ENCODE data around the gene SPACA7.
"Not testable (repeated sequence)": the region's sequence is repeated elsewhere in the genome, so short reads cannot be mapped to it uniquely, and the experiment has no call there.

Gene SPACA7

GRCh38 chr13:112351825-112352224, 24.3 kb upstream of the SPACA7 start:
- no peak for DNase-seq

GRCh38 chr13:112353856-112354255, 22.3 kb upstream of the SPACA7 start:
- no peak for DNase-seq

GRCh38 chr13:112354330-112355273, 21.6 kb upstream of the SPACA7 start:
- no peak for DNase-seq

DNA sequence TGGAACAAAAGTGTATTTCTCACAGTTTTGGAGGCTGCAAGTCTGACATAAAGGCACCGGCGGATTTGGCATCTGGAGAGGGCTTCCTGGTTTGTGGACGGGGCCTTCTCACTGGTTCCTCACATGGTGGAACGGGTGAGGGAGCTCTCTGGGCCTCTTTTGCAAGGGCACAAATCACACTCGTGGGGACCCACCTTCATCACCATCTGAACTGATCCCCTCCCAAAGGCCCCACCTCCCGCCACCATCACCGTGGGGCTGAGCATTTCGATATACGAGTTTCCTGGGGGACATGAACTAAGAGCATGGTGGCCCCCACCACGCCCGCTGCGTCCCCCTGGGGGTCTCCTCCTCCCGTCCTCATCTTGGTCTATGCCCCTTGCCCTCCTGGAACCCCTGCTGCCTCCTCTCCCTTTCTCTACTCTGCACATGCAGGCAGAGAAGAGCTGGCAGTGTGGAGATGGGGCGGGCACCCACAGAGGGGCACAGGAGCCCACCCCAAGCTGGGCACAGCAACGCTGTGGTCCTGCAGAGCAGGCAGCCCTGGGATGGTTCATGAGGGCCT, 20.8 kb upstream of the SPACA7 start:
- no peak for DNase-seq

GRCh38 chr13:112356190-112356589, 20.0 kb upstream of the SPACA7 start:
- DNase-seq = no peak

GRCh38 chr13:112358156-112358555, 18.0 kb upstream of the SPACA7 start:
- DNase-seq = no peak

DNA sequence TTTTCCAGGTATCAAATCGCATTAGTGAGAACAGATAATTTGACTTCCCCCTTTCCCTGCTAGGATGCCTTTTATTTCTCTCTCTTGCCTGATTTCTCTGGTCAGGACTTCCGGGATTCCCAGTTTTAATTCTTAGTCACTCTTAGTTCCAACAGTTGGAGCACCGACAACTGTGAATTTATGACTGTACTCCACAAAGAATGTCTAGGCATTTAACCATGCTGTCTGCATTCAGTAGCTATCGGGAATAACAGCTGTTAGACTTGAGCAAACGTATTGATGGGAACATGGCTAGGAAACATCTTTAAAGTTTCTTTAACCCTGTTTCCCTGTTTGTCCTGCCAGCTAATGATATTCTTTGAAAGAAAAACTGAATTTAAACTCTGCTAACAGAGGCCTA, 14.1 kb upstream of the SPACA7 start:
- DNase-seq = no peak

- DNase-seq = no peak
These were observed 12.2 kb upstream of the SPACA7 start for GRCh38 chr13:112363867-112364528.

DNA sequence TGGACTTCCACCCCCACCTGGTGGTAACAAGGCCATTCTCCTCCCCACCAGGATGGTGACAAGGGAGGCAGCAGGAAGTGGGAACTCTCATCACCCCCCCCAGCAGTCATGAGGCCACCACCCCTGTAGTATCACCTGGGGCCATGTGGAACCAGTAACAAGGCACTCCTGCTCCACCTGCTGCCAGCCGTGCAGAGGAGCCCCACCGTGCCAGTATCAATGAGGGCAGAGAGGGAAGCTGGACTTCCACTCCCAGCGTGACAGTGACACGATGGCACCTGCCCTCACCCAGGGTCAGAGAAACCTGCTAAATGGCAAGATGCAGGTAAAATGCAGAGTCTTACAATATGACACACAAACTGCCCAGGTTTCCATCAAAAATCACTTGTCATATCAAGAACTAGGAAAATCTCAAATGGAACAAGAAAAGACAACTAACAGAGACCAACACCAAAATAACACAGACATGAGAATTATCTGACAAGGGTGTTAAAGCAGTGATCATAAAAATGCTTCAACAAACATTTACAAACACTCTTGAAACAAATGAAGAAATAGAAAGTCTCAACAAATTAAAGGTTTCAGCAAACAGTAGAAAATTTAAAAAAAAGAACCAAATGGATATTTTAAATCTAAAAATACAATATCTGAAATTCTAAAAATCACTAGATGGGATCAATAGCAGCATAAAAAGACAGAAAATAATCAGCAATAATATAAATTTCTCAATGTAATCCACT, 9.1 kb upstream of the SPACA7 start:
- DNase-seq = no peak

GRCh38 chr13:112368883-112369282, 7.3 kb upstream of the SPACA7 start:
- DNase-seq = no peak

DNA sequence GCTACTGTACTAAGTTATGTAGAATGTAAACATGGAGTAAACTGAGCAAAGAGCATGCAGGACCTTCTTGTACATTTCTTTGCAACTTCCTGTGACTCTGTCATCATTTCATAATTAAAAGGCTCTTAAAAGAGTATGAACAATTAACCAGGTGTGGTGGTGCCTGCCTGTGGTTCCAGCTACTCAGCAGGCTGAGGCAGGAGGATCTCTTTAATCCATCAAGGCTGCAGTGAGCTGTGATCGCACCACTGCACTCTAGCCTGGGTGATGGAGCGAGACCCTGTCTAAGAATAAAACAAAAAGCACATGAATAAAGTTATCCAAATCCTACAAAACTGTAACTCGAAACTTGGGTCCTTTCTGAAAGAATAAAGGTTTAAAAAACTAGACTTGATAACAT, 5.8 kb upstream of the SPACA7 start:
- no peak for DNase-seq

DNA sequence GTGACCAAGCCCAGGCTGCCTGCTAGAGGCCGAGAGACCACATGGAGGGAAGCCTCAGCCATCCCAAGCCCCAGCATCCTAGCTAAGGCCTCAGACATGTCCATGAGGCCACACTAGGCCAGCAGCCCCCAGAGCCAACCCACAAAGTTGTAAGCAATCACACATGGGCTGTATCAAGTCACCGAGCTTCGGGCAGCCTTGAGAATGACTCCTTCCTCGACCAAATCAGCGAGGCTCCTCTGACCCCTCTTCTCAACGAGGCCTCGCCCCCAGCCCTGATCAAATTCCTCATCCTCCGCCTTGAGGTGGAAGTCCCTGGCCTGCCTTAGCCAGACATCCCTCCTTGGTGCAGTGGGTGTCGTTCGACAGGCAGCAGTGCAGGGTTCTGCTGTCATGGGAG, 1.9 kb upstream of the SPACA7 start:
- no peak for DNase-seq

DNA sequence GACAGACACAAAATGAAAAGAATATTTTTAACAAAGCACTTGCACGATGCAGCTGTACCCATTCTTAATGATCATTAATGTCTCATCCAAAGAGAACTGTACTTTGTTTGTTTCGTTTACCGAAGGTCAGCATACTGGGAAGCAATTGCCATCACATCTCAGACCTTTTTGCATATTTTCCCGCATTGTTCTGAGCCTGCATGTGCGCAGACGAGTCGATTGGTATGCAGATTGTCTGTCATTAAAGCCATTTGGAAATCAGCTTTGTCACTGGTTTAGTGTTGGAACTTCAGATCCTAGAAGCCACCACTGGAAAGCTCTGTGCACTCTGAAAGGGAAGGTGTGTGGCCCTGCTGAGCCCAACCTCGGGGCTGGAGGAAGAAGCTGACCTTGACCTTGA, 15.6 kb downstream of the SPACA7 start:
- no peak for DNase-seq

DNA sequence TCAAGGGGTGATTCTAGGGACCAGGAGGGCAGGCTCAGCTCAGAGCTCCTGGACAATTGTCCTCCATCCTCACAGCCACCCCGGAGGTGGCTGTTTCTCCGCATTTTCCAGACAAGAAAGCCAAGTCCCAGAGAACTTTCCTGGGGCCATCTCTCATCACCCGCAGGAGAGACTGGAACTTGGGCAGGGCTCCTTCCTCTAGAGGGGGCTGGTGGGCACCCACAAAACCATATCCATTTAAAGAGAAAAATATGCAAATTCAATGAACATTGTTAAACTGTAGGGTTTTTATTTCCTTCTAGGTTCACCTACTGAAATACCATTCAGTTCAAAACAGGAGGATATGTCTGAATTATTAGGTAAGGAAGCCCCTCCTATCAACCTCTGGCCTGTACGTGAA, 16.6 kb downstream of the SPACA7 start:
- DNase-seq = no peak

DNA sequence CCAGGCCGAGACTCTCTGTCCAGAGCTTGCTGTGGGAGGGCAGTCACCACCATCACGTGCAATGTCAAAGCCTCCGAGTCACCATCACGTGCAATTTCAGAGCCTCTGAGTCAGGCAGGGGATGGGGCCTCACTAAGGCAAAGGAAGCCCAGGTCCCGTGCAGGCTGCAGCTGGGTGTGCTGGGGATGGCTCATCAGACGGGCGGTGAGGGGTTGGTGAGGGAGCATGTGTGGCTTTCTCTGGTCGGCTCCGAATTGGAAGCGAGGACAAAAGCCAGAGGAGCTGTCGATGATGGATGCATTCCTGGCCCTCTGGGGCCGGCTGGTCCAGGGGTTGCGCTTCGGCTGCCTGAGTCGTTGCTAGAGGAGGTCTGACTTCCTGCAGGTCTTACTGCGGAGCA, 18.9 kb downstream of the SPACA7 start:
- DNase-seq = not testable (repeated sequence)

GRCh38 chr13:112395941-112396340, 19.8 kb downstream of the SPACA7 start:
- not testable (repeated sequence) for DNase-seq

GRCh38 chr13:112397108-112397507, 21.0 kb downstream of the SPACA7 start:
- DNase-seq = no peak

GRCh38 chr13:112398347-112398746, 22.2 kb downstream of the SPACA7 start:
- DNase-seq = not testable (repeated sequence)

DNA sequence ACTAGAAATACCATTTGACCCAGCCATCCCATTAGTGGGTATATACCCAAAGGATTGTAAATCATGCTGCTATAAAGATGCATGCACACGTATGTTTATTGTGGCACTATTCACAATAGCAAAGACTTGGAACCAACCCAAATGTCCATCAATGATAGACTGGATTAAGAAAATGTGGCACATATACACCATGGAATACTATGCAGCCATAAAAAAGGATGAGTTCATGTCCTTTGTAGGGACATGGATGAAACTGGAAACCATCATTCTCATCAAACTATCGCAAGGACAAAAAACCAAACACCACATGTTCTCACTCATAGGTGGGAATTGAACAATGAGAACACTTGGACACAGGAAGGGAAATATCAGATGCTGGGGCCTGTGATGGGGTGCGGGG, 33.7 kb downstream of the SPACA7 start:
- not testable (repeated sequence) for DNase-seq

- DNase-seq = no peak
These were observed 40.5 kb downstream of the SPACA7 start for GRCh38 chr13:112416647-112417046.

DNA sequence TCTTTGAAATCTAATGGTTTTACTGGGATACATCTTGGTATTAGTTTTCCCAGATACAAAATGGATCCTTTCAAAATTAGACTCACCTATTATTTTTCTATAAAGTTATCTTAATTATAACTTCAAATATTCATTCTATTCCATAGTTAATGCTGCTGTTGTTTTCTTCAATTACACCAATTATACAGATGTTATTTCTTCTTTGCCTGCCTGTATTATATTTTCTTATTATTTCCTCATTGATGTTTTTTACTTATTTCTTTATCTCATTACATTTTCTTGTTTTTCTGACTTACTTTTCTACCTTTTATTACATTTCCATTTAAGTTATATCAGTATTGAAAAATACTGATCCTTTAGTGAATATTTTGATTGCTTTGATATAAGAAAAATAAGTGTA, 40.9 kb downstream of the SPACA7 start:
- no peak for DNase-seq

- DNase-seq = no peak
These were observed 47.9 kb downstream of the SPACA7 start for GRCh38 chr13:112424098-112424497.

GRCh38 chr13:112428704-112429103, 52.5 kb downstream of the SPACA7 start:
- no peak for DNase-seq

All from CD4-positive, alpha-beta T cell treated with Interleukin-17A for 1 hour (primary cell).